Testis (tissue), 2 donors: Measurements from ENCODE around the gene HELQ.

Experiments used
- CTCF ChIP-seq, 3 experiments: fragments of 450-650 bp in 2 of 3; fragments of 200-600 bp in 1 of 3; sonication (generic) in 1 of 3; IDR thresholded peaks; one replicate each; pipeline ENCODE4 v1.5.1; 2016 to 2019; ENCODE audit warnings: antibody characterized with exemption in 3 of 3, mild to moderate bottlenecking in 2 of 3, moderate library complexity in 1 of 3
- POLR2A ChIP-seq: fragments of 450-650 bp; IDR thresholded peaks from one replicate; pipeline ENCODE4 v1.6.1; 2017; ENCODE audit warnings: antibody characterized with exemption, mild to moderate bottlenecking, moderate library complexity

- no peak for TF ChIP-seq CTCF (IDR thresholded peaks at IDR 0.05)
- TF ChIP-seq POLR2A, result no peak
These were observed 85.6 kb downstream of the HELQ start for GRCh38 chr4:83369831-83370639.
